Embryonic facial prominence (tissue), 1 donor: Measurements from ENCODE around the gene CTNNA3.
"Not testable (repeated sequence)": the region's sequence is repeated elsewhere in the genome, so short reads cannot be mapped to it uniquely, and the experiment has no call there.

Experiments
- DNase-seq: peaks from one replicate; pipeline ENCODE4 v3.0.0-alpha.2; 2016; ENCODE audit errors: extremely low spot score

CTNNA3 gene

DNA sequence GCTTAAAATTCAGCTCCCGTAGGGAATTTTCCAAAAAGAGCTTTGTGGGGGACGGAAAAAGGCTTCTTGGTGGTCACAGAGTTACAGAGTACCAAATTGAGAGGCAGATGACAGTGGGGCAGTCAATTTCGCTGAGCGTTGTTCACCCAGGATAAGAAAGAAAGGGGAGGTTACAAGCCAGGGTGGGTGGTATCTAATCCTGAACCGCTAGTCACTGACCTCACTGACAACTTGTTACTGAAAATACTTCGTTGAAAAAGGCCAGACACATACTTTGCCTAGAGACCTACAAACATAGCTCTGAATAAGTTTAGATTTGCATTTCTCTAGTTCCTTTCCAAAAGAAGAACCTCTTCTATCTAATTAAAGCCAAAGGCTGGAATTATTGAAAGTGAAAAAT lies at the start of gene CTNNA3:
CTNNA3 (minus strand) TSS at position 167 of the 400 bp plus-strand sequence.
- no peak for DNase-seq

GRCh38 chr10:67735430-67735829 lies 39.4 kb upstream of the CTNNA3 start:
- DNase-seq: no peak

DNA sequence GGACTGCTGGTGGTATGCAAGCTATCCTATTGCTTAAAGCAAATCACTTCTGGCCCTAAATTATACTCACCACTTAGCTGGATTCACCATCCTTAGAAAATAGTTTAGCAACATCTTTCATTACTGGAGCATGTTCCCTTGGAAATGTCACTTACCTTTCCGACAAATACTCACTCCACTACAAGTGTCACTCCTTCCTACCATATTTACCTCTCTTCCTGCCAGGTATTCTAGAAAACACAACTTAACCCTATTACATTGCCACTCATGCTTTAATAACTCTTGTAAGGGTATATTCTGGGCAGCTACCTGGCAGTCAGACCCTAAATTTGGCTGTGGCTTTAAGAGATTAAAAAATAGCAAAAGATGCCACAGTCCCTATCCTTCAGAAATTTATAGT lies 37.5 kb upstream of the CTNNA3 start:
- DNase-seq: no peak

DNA sequence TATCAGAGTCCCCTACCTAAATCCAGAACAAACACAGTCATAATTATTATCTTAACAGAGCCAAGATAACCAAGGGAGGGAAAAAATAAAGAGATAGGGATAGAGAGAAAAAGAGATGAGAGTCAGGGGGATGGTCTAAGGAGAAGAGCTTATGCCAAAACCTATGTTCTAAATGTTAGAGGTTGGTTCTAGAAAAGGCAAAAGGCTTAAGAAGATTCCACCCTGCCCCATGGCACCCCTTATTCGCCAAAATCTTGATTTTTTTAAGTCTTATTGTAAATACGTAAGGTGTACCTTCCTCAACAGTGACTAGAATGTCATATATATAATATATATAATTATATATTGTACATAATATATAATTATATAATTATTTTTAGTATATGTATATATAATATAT lies 29.6 kb upstream of the CTNNA3 start:
- DNase-seq: no peak

DNA sequence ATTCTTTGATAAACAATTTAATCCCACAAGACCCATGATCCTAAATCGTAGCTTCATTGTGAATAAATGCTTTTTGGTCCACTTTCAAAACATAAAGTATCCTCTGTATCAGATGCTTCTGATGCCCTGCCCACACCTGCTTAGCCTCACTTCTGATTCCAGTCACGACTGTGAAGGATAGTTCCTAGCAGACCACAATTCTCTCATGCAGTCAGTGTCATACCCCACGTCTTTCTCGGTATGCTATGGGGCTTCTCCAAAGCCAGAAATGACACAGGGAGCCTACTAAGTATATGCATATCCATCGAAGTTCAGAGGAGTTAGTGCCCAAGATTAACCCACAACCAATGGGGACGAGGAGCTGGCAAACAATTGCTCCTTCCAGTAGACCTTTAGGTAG lies 27.6 kb upstream of the CTNNA3 start:
- DNase-seq: no peak

DNA sequence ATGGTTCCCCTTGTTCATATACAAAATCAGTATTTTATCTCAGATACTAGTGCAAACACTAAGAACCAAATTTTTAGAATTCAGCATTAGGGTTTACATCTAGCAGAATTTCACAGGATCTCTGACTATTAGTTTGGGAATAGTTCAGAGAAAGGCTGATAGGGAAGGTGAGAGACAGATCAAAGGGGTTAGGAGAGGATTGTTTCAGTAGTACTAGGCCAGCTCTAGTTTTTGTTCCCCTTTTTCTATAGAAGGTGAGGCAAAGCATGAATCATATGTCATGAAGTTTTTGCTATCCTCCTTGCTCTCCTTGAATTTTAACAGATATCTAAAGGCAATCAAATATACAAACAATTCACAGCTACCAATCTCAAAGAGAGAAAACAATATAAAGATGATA lies 26.1 kb upstream of the CTNNA3 start:
- DNase-seq: no peak

- DNase-seq: not testable (repeated sequence)
Measured at GRCh38 chr10:67716455-67716854, 20.5 kb upstream of the CTNNA3 start.

- no peak for DNase-seq
Measured at GRCh38 chr10:67705921-67706320, 9.9 kb upstream of the CTNNA3 start.

DNA sequence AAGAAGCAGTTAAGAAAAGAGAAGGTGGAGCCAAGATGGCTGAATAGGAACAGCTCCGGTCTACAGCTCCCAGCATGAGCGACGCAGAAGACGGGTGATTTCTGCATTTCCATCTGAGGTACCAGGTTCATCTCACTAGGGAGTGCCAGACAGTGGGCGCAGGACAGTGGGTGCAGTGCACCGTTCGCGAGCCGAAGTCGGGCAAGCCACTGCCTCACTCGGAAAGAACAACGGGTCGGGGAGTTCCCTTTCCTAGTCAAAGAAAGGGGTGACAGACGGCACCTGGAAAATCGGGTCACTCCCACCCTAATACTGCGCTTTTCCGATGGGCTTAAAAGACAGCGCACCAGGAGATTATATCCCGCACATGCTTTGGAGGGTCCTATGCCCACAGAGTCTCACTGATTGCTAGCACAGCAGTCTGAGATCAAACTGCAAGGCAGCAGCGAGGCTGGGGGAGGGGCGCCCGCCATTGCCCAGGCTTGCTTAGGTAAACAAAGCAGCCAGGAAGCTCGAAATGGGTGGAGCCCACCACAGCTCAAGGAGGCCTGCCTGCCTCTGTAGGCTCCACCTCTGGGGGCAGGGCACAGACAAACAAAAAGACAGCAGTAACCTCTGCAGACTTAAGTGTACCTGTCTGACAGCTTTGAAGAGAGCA lies 3.7 kb upstream of the CTNNA3 start:
- DNase-seq: not testable (repeated sequence)

GRCh38 chr10:67698164-67698563 lies 2.2 kb upstream of the CTNNA3 start:
- no peak for DNase-seq

DNA sequence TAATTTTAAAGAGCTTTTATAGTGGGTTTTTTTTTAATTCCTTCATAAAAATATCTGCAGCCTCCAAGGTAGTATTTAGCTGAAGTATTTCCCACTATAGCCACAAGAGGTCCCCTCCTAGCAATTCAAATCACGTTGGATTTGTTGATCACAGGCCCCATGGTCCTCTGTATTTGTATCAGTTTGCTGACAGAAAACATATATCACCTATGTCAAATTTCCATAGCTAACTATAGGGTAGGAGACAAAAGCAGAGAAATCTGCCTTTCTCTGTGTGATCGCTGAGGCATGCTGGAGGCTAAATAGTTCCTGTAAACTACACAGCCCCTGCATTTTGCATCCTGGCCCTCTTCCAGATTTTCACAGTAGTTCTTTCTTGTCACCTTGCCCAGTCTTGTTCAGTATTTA lies 1.7 kb upstream of the CTNNA3 start:
- DNase-seq: peak; percentile 42

DNA sequence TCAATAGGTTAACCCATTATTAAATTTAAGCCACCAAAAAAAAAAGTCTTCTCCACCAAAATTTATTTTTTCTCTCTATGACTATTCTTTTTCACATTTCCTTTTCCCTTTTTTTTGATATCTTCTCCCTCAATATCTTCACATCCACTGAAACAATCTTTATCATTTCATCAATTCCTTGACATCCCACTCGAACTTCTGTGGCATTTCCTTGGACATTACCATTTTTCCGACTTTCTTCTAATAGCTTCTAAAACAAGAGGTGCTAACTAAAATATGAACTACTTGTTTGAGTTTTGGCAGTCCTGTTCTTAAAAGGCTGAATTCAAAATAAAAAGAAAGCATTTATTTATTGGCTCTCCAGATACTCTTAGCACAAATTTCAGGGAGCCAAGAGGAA lies 684 bp upstream of the CTNNA3 start:
- no peak for DNase-seq

DNA sequence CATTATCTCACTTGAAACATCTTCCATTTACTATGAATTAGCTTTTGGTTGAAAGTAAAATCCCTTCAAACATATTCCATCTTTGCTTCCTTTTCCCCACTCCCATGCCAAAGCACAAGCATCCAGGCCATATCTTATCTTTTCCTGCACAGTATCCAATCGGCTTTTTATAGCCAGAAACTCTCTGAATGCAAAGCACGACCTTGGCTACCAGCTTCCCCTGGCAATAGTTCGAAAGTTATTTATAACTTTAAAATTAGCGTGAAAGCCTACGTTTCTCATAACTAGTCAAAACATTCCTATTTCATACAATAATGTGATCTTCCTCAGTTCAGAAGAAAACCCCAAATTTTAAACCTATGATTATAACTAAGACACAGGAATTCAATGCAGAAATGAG lies 440 bp downstream of the CTNNA3 start:
- DNase-seq: no peak

- not testable (repeated sequence) for DNase-seq
Measured at GRCh38 chr10:67691861-67692260, 4.1 kb downstream of the CTNNA3 start.

DNA sequence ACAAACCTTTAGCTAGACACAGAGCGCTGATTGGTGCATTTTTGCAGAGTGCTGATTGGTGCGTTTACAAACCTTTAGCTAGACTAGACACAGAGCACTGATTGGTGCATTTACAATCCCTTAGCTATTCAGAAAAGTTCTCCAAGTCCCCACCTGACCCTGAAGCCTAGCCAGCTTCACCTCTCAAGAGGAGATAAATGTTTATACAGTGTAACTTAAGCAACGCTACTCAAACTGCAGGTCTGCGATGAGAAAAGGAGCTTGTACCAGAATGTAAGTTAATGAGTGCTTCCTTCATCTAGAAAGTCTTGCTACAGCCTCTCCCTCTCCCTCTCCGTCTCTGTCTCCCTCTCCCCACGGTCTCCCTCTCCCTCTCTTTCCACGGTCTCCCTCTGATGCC lies 5.5 kb downstream of the CTNNA3 start:
- not testable (repeated sequence) for DNase-seq

GRCh38 chr10:67684140-67684539 lies 11.9 kb downstream of the CTNNA3 start:
- DNase-seq: not testable (repeated sequence)

- no peak for DNase-seq
Measured at GRCh38 chr10:67678335-67678974, 17.5 kb downstream of the CTNNA3 start.

DNA sequence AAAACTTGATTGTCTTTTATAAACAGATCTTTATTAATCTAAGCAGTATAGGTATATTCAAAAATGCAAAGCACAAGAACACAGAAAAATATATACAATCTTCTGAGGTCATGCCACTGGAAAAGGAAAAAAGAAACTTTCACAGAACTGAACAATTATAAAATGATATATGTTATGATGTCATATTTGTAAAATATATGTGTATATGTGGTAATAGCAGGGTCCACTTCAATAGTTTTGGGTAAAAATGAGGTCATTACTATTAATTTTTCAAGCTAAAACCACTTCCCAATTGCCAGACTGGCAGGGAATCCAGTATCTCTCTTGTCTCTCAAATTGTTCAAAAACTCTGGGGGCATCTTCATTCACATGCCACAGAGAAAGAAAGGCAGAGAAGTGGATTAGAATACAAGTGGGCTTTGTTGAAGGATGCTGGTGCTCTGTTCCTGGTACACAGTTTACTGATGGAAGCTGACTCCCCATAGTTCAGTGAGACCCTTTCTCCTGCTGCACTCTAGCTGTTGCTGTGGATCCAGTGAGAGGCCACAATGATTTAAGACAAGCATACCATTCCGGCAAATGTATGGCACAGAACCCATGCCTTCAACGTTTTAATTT lies 19.7 kb downstream of the CTNNA3 start:
- no peak for DNase-seq

GRCh38 chr10:67670401-67670800 lies 25.6 kb downstream of the CTNNA3 start:
- no peak for DNase-seq

GRCh38 chr10:67669978-67670377 lies 26.0 kb downstream of the CTNNA3 start:
- no peak for DNase-seq

GRCh38 chr10:67668448-67668847 lies 27.5 kb downstream of the CTNNA3 start:
- DNase-seq: no peak

DNA sequence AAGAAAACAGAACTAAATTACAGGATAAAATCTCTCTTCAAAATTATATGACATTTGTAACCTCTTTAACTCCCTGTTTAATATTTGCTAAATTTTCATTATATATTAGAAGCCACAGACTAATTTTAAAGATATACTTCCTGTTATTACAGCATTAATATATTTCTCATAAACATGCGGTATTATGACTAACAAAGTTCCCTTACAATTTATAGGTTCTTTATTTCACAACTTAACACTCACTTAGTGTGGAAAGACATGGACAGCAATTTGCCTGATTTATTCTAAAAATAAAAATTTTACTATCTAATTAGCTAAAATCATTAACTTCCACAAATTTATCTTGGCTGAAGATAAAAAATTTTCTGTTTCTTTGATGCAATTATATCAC lies 29.0 kb downstream of the CTNNA3 start:
- DNase-seq: no peak

- DNase-seq: no peak
Measured at GRCh38 chr10:67666416-67667034, 29.5 kb downstream of the CTNNA3 start.
